Endothelial cell of umbilical vein (primary cell): ENCODE measurements around the gene PRDM8. TPM values are rescaled to one million over a fixed set of nuclear protein-coding genes. Genes with fewer than 3 reads are reported as not detected.

Source experiments
- BruUV-seq: library from RNA; stranded (reverse); fragments of 400-500 nt; replicated peaks from 2 replicates; lab custom pipeline; 2021; lab: Mats Ljungman, UMichigan
- CTCF ChIA-PET: fragments of 300-600, 350-600 bp; sonication (Branson Sonifier 250); formaldehyde crosslinking; loops from one replicate; lab custom pipeline; 2021; ENCODE audit warnings: antibody characterized with exemption, inconsistent platforms; lab: Charles Lee
- POLR2A ChIA-PET: fragments of 300-600, 350-600 bp; sonication (Branson Sonifier 250); formaldehyde crosslinking; loops from one replicate; lab custom pipeline; 2021; ENCODE audit warnings: antibody characterized with exemption, inconsistent platforms; lab: Charles Lee
- DNase-seq: peaks from one replicate; pipeline ENCODE4 v3.0.0-alpha.2; 2011; ENCODE audit warnings: low read depth, low spot score
- FAIRE-seq: peaks from 2 replicates; lab custom pipeline; 2011; peaks lifted over from hg19 to GRCh38; lab: Jason Lieb, UNC
- H2AFZ ChIP-seq: 2 replicates; pipeline ENCODE4 v1.6.0; 2012; ENCODE audit warnings: low read depth, low read length, control low read depth, inconsistent platforms
- H3K27ac ChIP-seq: 2 replicates; pipeline ENCODE4 v1.5.1; 2011; ENCODE audit warnings: low read depth, mild to moderate bottlenecking, control low read depth, low read length, moderate library complexity; ENCODE audit not compliant: insufficient read depth
- H3K27me3 ChIP-seq, 2 experiments: 2 replicates each; pipeline versions ENCODE4 v1.6.0 to v1.6.1; 2011; ENCODE audit warnings: low read length in 2 of 2, mixed read lengths in 1 of 2; ENCODE audit not compliant: control insufficient read depth in 2 of 2, insufficient read depth in 2 of 2
- H3K36me3 ChIP-seq, 2 experiments: 2 replicates in 1 of 2; 3 replicates in 1 of 2; pipeline ENCODE4 v1.5.1; 2011; ENCODE audit warnings: low read length in 2 of 2, mild to moderate bottlenecking in 1 of 2, moderate library complexity in 1 of 2; ENCODE audit not compliant: control insufficient read depth in 2 of 2, insufficient read depth in 2 of 2; ENCODE audit errors: extremely low read depth in 1 of 2
- H3K4me1 ChIP-seq: 3 replicates; pipeline ENCODE4 v1.5.1; 2011; ENCODE audit warnings: mild to moderate bottlenecking, low read length; ENCODE audit not compliant: control insufficient read depth, insufficient read depth; ENCODE audit errors: extremely low read depth
- H3K4me2 ChIP-seq: 2 replicates; pipeline ENCODE4 v1.6.1; 2011; ENCODE audit warnings: low read length, control low read depth, mixed read lengths; ENCODE audit not compliant: insufficient read depth
- H3K4me3 ChIP-seq, 3 experiments: fragments of 200-600 bp in 1 of 3; sonication (generic), shearing (Covaris generic) in 1 of 3; replicated peaks in 1 of 3; 2 replicates each; pipeline ENCODE4 v1.5.1; 2011 to 2016; ENCODE audit warnings: control low read depth in 3 of 3, low read length in 3 of 3, mild to moderate bottlenecking in 2 of 3, inconsistent platforms in 1 of 3, low read depth in 1 of 3, moderate library complexity in 1 of 3; ENCODE audit not compliant: insufficient read depth in 1 of 3
- H3K79me2 ChIP-seq: 2 replicates; pipeline ENCODE4 v1.6.0; 2012; ENCODE audit warnings: low read length, inconsistent platforms; ENCODE audit not compliant: control insufficient read depth, insufficient read depth
- H3K9ac ChIP-seq: replicated peaks from 2 replicates; pipeline ENCODE3; 2011; ENCODE audit warnings: low read length, control low read depth; ENCODE audit not compliant: insufficient read depth; ENCODE audit errors: extremely low read depth
- H3K9me1 ChIP-seq: replicated peaks from 3 replicates; pipeline ENCODE4 v1.6.0; 2011; ENCODE audit warnings: mild to moderate bottlenecking, low read length; ENCODE audit not compliant: control insufficient read depth, insufficient read depth; ENCODE audit errors: extremely low read depth
- H3K9me3 ChIP-seq: replicated peaks from 2 replicates; pipeline ENCODE4 v1.5.1; 2012; ENCODE audit warnings: low read length, inconsistent platforms; ENCODE audit not compliant: control insufficient read depth, insufficient read depth
- H4K20me1 ChIP-seq: replicated peaks from 2 replicates; pipeline ENCODE3; 2011; ENCODE audit warnings: mild to moderate bottlenecking, low read length; ENCODE audit not compliant: control insufficient read depth, insufficient read depth; ENCODE audit errors: extremely low read depth
- EZH2 ChIP-seq: IDR thresholded peaks from 2 replicates; pipeline ENCODE4 v1.6.1; 2012; ENCODE audit warnings: borderline replicate concordance, low read depth, mild to moderate bottlenecking, moderate library complexity, low read length, inconsistent platforms; ENCODE audit not compliant: severe bottlenecking
- GATA2 ChIP-seq: IDR thresholded peaks from 2 replicates; pipeline ENCODE4 v1.7.0; 2011; ENCODE audit warnings: low read depth, mild to moderate bottlenecking, moderate library complexity, mixed read lengths, low read length; ENCODE audit not compliant: insufficient read length, insufficient read depth
- JUN ChIP-seq: IDR thresholded peaks from 2 replicates; pipeline ENCODE4 v1.6.1; 2011; ENCODE audit warnings: borderline replicate concordance, low read depth; ENCODE audit not compliant: insufficient read length, insufficient read depth
- MAX ChIP-seq: IDR thresholded peaks from 2 replicates; pipeline ENCODE4 v1.6.1; 2011; ENCODE audit not compliant: insufficient read depth, insufficient read length
- MYC ChIP-seq: IDR thresholded peaks from one replicate; pipeline ENCODE4 v1.6.1; 2011; ENCODE audit warnings: mild to moderate bottlenecking, low read depth, low read length
- POLR2A ChIP-seq: IDR thresholded peaks from 2 replicates; pipeline ENCODE4 v1.6.1; 2012; ENCODE audit warnings: low read depth, mild to moderate bottlenecking, control low read depth, low read length
- dilution Hi-C: fragments of 300-500 bp; cut with MboI; formaldehyde crosslinking; loops from one replicate; pipeline ENCODE4 v1.15.0; 2019; ENCODE audit warnings: low sequenced_read_pairs; ENCODE audit not compliant: extremely low pct_ligation_motif_present
- intact Hi-C: fragments of 100-400 bp; cut with micrococcal nuclease; formaldehyde crosslinking; loops from one replicate; pipeline ENCODE4 v1.10.0; 2022
- polyA plus RNA-seq, 4 experiments: library from polyadenylated mRNA; depleted of rRNA in 3 of 4; stranded (reverse) in 3 of 4; unstranded in 1 of 4; fragments of >200 nt; gene quantifications; 2 replicates each; pipeline versions ENCODE4 v1.2.1 to v1.2.3, GENCODE V29; 2011 to 2012; ENCODE audit warnings: missing spikeins in 1 of 4
- total RNA-seq: library from RNA; stranded (reverse); gene quantifications from 2 replicates; pipeline ENCODE4 v1.2.3, GENCODE V29; 2021

The PRDM8 gene
- total and polyA plus RNA-seq, 2 donors (not counting 3 experiments of a cell fraction or from before 2014, with no cell fraction given): 0.28 to 0.82 TPM

GRCh38 chr4:80189956-80190677 lies 7.2 kb upstream of the PRDM8 start:
- Histone ChIP-seq H3K4me3 (no peak overlapping the region), H3K79me2 (no peaks in the 10 kb centered on the region), H3K27ac (no peak overlapping the region), H3K4me2 (no peak overlapping the region), H3K9me1 (no peaks in the 10 kb centered on the region), H3K9me3 (no peaks in the 10 kb centered on the region), H3K4me1 (peaks cover 7% of the 10 kb centered on the region), H3K36me3 (no peaks in the 10 kb centered on the region), H2AFZ (no peak overlapping the region), H4K20me1 (no peaks in the 10 kb centered on the region), H3K9ac (no peak overlapping the region), H3K27me3 (peaks cover 77 to 99% of the 10 kb centered on the region in 2 experiments)
- TF ChIP-seq JUN (no peak), EZH2 (peak; percentile 61)
- intact Hi-C loops (loop anchor here (1.0 kb wide), 1 partner anchor 7 kb away; the partner anchor contains the start of gene PRDM8), dilution Hi-C loops (no loop called here)
- CTCF ChIA-PET: interaction anchor here (1.1 to 9.8 kb wide), 2 partner anchors 11 to 76 kb away, joined by 3 to 93 read pairs; partner anchors contain the start of gene FGF5
- POLR2A ChIA-PET: no interaction called here
- no TSS peak for BruUV-seq
- DNase-seq (no peak), FAIRE-seq (no peak)

GRCh38 chr4:80192252-80192866 lies 4.9 kb upstream of the PRDM8 start:
- Histone ChIP-seq H4K20me1 (no peaks in the 10 kb centered on the region), H3K9ac (no peak overlapping the region), H3K9me3 (no peaks in the 10 kb centered on the region), H3K27me3 (peaks cover 78 to 99% of the 10 kb centered on the region in 2 experiments), H2AFZ (no peak overlapping the region), H3K4me1 (peaks cover 6% of the 10 kb centered on the region), H3K4me3 (no peak overlapping the region), H3K4me2 (no peak overlapping the region), H3K9me1 (no peaks in the 10 kb centered on the region), H3K36me3 (no peaks in the 10 kb centered on the region), H3K79me2 (no peaks in the 10 kb centered on the region), H3K27ac (no peak overlapping the region)
- TF ChIP-seq JUN: no peak
- no peak for TF ChIP-seq MAX
- TF ChIP-seq MYC: no peak
- no peak for TF ChIP-seq POLR2A
- no peak for TF ChIP-seq EZH2
- TF ChIP-seq GATA2: no peak
- BruUV-seq: no TSS peak
- DNase-seq: no peak
- ChIA-PET CTCF (no interaction called here), POLR2A (no interaction called here)
- FAIRE-seq: no peak
- dilution Hi-C loops: no loop called here
- intact Hi-C loops: no loop called here
